GM19023 (cell line): ENCODE results near the gene ST14.
A peak's percentile ranks its signal among the peaks of the same experiment; 100 is the strongest.
"Not testable (repeated sequence)": the region's sequence is repeated elsewhere in the genome, so short reads cannot be mapped to it uniquely, and the experiment has no call there.

ENCODE experiments used
- ATAC-seq: cut with Tn5 transposase; IDR thresholded peaks from one replicate; pipeline ENCODE4 v1.9.1; 2021; ENCODE audit warnings: mild to moderate bottlenecking, moderate library complexity; ENCODE audit not compliant: unreplicated experiment

ST14 gene

DNA sequence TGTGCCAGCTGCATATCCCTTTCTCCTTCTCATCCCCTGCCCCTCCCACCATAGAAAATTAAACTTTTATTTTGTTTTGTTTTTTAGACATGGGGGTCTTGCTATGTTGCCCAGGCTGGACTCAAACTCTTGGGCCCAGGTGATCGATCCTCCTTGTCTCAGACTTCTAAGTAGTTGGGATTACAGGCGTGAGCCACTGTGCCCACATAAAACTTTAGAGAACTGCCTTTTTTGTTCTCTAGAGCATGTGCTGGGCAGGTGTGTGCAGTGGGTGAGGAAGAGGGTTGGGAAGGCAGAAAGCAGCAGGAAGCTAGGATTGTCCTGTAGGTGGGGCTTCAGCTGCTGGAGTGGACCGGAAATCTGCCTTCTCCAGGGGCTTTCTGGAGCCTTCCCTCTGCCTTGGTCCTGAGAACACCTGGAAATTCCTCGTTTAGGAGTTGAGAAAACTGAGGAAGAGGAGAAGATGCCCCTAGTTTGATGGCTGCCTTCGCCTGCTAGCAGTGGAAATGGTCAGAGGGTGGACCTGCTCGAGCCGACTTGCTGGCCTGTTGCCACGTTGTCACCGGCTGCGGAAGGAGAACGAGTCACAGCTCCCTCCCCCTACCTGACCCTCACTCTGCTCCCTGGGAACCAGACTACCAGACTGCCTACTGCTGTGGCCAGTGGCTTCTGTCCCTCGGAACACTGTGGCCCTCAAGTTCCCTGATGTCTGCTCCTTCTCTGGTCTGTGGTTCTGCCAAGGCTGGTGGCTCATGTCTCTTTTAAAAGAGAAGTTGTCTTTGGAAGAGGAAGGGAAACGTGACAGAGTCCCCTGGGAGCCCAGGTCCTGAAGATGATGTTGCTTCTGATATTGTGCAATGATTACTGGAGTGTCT is 4.0 kb downstream of the ST14 start:
- ATAC-seq = no peak

DNA sequence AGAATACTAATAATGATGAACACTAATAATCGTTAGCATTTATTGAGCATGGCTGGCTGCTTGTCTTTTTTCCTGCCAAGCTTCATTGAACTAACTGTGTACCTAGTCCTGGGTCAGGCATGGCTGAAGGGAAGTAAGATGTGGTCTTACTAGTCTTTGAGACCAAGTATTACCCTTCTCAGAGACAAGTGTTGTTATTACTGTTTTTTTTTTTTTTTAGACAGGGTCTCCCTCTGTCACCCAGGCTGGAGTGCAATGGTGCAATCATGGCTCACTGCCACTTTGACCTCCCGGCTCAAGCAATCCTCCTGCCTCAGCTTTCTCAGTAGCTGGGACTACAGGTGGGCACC is 4.6 kb downstream of the ST14 start:
- no peak for ATAC-seq

DNA sequence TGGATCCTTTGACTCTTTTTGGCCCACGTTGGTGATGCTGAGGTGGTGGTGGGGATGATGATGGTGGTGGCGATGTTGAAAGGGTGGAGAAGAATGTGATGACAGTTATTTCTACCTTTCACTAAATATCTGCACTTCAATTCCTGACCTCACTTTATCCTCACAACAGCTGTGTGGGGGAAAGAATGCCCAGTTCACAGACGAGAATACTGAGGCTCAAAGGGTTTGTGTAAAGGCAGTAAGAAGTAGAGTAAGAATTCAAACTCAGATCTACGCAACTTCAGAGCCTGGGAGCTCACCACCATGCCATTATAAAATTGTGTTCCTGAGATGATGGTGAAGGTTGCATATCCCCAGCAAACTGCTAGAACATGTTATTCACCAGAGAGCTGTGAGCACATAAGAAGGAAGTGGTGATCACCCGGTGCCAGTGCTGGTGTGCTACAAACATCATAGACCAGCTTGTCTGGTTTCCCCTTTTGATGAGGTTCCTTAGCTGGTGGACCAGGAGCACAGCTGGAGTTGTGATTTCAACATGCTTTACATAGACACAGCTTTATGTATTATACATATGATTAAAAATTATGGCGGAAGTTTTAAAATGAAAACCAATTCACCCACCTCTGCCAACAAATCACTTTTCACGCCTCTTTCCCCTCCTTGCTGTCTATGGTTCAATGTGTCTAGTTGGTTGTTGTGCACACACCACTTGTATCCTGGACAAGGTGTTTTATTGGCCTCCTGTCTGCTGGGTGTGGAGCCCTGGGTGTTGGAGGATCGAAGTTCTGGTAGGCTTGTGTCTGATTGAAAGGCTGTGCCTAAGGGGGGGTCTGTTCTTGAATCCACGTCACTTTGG is 6.2 kb downstream of the ST14 start:
- ATAC-seq = no peak

DNA sequence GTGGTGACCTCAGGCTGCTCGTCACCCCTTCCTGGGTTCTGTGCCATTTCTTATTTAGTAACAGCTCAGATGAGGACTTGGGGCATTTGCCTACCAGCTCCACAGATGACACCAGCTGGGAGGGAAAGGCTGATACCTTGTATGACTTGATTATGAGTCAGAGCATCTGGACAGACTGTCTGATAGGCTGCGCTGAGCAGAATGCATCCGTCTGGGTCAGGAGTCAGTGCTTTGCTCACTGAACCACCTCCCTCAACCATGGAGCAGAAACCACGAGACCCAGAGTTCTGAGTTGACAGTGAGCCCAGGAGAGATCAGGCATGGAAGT is 6.8 kb downstream of the ST14 start:
- ATAC-seq = no peak

DNA sequence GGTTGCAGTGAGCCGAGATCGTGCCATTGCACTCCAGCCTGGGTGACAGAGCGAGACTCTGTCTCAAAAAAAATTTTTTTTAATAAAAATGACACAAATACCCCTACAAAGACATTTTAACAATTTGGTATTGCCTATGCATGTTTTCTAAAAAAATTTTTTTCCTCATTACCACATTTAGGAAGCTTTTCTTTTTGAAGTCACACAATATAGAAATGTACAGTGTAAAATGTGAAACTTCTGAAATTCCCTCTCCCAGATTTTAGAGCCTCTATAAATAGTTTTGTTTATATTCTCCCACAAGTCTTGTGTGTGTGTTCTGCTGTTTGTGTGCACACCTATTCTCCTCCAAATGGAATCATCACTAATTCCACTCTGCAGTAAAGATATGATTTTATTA is 7.6 kb downstream of the ST14 start:
- no peak for ATAC-seq

DNA sequence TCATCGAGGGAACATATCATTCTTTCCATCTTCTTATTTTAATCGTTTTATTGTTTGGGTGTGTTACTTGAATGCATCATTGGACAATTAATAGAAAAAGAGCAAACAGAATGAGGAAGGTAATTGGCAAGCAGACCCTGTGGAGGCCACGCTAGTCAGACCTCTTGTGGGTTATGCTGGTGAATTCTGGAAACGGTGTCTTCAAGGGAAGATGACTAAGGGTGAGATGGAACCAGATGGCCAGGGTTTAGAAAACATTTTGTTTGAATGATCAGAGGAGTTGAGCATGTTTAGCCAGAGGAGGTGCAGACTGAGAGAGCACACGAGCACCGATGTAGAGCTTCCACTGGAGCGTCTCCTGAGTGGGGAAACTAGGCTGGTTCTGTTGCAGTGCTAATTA is 8.5 kb downstream of the ST14 start:
- no peak for ATAC-seq

DNA sequence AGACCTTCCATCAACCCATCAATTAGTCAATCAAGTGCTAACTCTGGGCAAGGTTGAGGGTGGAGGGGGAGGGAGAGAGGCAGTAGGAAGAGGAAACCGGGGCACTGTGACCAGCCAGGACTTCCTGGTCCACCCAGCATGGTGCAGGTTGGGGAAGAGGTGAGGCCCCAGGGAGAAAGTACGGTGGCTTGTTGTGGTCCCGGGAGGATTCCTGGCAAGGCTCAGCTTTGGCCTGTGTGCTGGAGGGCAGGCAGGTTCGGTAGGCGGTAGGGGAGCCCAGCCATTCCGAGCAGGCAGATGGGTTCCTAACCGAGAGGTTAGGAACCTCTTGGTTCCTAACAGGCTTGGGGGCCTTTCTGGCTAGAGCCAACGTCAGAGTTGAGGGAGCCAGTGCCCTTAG is 10.8 kb downstream of the ST14 start:
- ATAC-seq = no peak

DNA sequence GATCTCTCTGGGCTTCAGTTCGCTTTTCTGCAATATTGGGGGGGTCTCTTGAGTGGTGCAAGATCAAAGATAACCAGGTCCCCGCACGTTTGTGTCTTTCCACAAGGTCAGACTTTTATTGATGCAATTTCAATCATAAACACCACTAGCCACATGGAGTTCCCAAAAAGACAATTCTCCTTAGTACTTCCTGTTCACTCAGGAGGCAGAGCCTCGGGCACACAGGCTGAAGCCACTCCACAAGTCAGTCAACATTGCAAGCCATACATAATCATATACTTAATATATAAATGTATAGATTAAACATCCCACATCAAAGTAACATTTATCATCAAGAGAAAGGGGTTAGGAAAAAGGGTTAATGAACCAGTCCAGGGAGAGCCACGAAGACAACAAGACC is 12.0 kb downstream of the ST14 start:
- ATAC-seq = no peak

DNA sequence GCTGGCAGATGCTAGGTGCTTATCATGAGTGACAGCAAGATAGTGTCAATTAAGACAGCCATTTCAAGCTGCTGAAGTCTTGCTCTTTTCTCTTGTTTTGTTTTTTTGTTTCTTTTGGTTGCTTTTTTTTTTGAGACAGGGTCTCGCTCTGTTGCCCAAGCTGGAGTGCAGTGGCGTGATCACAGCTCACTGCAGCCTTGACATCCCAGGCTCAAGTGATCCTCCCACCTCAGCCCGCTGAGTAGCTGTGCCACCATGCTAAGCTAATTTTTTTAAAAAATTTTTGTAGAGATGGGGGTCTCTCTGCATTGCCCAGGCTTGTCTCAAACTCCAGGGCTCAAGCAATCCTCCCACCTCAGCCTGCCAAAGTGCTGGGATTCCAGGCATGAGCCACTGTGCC is 12.4 kb downstream of the ST14 start:
- ATAC-seq = not testable (repeated sequence)

DNA sequence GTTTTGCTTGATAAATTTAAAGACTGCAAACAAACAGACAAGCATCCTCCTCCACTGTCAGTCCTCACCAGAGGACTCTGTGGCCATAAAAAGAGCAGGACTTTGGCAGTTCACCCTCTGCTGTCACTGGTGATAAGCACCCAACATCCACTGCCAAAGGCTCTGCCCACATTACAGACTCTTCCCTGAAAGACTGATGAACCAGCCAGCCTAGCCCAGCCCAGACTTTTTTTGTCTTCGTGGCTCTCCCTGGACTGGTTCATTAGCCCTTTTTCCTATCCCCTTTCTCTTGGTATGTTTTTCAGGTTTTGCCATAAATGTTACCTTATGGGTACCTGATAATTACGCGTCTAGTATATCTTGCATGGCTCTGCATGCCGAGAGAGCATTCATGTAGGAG is 15.1 kb downstream of the ST14 start:
- no peak for ATAC-seq

DNA sequence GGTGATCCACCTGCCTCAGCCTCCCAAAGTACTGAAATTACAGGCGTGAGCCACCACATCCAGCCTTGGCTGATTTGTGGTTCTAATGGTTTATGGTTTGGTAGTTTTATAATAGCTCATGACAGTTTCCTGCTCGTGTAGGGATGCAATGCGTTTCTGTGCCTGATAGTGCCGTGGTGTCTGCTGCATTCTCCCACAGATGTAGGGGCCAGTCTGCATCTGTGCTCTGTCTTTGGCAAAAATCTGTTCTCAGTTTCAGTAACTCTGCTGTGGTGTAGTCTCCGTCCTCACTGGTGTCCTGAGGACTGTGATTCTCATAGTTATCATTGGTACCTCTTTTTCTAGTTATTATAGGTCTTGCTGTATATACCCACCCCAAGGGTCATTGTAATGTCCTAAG is 16.3 kb downstream of the ST14 start:
- ATAC-seq = no peak

DNA sequence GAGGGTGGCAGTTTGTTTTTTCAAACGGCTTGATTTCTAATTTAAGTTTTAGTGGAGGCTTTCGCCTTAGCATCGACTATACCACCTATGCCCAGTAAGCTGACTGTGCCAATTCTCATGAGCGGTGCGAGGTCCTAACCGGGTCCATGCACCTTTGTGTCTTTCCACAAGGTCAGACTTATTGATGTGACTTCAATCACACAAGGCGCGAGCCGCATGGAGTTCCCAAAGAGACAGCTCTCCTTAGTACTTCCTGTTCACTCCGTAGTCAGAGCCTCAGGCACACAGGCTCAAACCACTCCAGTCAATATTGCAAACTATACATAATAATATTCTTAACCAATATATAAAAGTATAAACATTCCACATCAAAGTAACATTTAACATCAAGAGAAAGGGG is 18.2 kb downstream of the ST14 start:
- no peak for ATAC-seq

DNA sequence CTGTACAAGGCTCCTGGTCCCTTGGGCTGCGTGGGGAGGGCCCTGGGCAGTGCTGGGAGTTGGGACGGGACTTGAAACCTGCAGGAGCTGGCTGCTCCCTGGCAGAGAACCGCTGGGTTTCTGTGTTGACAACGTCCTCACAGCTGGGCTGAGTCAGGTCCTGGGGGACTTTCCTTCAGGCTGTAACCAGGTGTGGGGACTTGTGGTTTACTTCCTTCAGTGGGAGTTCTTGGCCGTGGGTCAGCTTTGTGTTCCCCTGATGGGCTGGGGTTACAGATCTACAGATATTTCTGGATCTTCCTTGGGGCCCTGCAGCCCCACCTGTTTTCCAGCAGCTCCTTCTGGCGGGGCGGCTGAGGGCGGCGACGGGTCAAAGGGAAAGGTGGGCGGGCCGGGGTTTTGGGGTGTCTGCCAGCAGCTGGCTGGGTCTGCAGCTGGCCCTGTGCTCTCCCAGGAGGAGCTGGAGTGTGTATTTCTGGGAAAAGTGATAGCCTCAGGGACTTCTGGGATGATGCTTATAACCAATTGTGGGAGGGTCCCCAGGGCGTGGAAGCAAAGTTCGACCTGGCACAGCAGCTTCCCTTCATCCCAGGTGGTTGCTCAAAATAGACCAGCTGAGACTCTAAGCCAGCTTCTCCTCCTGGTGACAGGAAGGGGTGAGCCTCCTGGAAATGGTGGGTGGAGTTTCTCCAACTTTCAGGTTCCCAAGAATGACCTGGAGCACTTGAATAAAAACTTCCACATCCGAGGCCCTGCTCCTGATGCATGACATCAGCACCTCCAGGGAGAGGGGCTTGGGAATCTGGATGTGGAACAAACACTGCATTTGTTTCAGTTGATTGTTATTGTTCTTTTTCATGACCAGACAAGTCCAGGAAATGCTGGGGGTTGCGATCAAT is 19.1 kb downstream of the ST14 start:
- no peak for ATAC-seq

DNA sequence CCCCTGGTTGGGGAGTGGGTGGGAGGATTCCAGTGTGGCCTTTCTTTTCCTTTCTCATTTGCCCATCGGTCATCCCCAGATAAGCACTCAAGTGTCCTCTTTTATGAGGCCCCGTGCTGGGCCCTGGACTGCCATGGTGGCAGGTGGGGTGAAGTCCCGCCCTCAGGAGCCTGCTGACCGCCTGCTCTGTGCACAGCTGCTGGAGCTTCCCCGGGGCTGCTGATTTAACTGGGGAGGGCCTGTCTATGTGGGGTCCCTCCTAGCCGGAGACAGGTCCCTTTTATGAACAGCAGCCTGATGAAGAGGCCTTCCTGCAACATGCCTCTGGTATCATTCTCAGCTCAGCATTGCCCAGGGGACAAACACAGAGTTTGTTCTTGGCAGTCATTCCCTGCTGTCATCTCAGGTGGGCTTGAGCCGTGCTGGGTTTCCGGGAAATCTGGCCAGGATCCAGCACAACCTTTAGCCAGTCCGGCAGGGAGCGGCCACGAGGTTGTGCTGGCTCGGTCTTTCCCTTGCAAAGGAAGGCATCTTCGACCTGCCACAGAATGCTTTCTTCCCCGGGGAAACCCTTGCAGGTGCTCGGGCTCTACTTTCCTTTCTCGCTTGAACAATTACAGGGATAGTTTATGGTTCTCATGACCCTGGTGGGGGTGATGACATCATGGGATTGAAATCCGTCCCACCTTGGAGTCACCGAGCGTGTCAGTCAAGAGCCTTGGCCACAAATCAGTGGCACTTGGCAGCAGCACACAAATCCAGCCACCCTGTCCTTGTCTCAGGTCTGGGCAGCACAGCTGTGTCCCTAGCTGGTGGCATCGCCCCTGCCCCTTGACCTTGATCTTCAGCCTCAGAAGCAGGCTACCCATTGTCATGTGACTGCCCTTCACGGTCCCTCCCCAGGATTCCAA is 20.1 kb downstream of the ST14 start:
- no peak for ATAC-seq

DNA sequence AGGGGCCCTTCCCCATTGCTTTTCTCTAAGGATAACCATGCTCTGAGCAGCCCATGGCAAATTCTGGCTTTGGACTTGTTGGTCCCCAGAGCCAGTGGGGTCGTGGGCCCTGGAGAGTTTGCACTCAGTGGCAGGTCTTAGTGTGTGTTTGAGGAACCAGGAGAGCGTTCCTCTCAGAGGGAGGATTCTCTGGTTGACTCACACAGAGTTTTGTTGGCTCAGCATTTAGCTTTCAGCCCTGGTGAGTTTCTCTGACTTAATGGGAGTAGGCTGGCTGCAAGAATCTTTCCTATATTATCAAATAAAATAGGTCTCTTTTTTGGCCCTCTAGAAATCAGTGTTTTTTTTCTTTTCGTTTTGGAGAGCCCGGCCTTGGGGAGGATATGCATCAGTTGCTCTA is 20.9 kb downstream of the ST14 start:
- peak; percentile 46 for ATAC-seq

DNA sequence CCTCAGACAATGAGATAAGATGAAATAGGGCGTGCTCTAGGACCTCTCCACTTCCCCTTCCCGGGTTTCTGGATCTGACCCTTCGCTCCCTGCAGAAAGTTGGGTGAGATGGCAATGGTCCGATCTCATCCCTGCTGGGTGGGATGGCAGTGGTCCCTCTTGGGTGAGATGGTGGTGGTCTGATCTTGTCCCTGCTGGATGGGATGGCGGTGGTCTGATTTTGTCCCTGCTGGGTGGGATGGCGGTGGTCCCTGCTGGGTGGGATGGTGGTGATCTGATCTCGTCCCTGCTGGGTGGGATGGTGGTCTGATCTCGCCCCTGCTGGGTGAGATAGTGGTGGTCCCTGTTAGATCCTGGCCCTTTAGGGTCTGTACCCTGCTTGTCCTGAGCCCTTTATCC is 21.3 kb downstream of the ST14 start:
- ATAC-seq = no peak

DNA sequence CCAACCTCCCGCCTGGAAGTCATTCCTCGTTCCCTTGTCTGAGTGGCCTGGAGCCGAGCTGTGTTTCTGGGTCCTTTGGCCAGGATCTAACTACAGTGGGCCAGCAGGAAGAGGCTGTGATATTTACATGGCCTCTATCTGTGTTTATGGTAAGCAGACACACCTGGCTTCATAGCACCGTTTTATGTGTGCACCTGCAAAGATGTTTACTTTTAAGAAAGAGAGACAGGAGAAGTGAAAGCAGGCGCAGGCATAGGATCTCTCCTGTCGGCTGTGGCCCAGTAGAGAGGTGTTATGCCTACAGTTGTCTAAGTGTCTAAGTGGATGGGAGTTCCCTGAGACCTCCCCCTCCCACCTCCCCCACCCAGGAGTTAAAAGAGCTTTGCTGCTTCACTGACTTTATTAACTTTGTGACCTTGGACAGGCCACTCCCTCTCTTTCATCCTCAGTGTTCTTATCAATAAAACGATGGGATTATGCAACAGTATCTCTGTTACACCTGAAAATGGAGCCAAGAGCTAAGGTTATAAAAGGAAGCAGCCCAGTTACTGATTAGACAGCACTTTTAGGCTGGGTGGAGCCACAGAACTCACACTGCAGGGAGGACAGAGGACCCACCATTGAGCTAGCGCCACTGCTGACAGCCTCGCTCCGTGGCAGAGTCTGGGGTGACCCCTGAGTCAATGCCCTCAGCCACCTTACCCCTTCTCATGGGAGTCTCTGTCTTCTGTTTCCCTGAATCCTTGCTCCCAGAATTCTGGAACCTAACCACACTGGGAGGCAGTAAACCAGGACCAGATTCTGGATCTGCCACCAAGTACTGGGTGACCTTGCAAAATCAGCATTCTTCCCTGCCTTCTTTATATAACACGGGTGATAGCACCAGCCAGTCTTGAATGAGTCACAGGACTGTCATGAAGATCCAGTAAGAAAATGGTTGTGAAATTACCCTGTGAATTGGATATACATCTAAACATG is 22.0 kb downstream of the ST14 start:
- no peak for ATAC-seq

DNA sequence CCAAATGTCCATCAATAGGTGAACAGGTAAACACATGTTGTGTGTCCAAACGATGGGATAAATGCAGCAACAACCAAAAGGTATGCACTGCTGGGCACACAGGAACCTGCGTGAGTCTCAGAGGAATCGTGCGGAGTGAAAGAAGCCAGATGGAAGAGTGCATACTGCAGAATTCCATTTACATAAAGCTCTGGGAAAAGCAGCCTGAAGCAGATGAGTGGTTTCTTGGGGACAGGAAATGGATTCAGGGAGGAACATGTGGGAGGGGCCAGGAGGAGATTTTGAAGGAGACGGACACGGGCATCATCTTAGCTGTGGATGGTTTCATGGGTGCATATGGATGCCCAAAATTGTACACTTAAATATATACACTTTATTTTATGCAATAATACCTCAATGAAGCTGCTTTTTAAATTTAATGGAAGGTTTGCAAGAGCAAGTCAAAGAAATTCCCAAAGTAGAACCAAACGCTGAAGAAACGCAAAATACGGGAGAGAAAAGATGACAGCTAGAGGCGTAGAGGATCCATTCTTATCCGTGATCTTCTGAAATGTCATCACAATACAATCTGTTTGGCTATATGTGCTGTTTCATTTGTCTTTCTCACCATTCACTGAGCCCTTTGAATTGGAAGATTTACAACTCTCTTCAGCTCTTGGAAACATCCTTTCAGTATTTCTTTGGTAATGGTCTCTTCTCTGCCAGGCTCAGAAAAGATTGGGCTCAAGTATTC is 24.5 kb downstream of the ST14 start:
- ATAC-seq = no peak

DNA sequence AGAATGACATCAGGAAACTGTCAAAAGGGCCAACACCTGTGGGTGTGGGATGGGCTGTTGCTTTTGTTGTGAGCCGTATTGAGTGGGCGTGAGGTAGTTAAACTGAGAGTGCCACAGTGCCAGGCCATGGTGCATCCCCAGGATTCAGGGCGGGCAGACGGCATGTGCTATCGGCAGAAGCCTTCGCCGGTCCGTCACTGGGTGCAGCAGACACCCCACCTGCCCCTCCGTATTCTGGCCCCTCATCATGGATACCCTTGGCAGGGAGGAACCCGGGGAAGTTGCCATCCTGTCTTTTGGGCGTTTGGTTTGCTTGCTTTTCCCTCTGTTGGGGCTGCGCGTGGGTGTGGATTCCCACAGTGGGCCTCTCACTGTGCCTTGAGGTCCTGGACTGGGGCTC is 27.5 kb downstream of the ST14 start:
- ATAC-seq = no peak
